ENCODE results near the gene BICDL2. TPM values are rescaled to one million over a fixed set of nuclear protein-coding genes. Genes with fewer than 3 reads are reported as not detected.

The BICDL2 gene
- polyA plus RNA-seq, 1 of the 3 experiments (the other 2 are of a cell fraction) = not detected

GRCh38 chr16:3029491-3030221 is 7.1 kb downstream of the BICDL2 start (continued):
- TF ChIP-seq POLR2AphosphoS5 (IDR thresholded peaks at IDR 0.05; ENCODE audit: low read depth, low read length) (no peak), FOSL2 (IDR thresholded peaks at IDR 0.05; ENCODE audit: borderline replicate concordance, low read depth) (no peak)

DNA sequence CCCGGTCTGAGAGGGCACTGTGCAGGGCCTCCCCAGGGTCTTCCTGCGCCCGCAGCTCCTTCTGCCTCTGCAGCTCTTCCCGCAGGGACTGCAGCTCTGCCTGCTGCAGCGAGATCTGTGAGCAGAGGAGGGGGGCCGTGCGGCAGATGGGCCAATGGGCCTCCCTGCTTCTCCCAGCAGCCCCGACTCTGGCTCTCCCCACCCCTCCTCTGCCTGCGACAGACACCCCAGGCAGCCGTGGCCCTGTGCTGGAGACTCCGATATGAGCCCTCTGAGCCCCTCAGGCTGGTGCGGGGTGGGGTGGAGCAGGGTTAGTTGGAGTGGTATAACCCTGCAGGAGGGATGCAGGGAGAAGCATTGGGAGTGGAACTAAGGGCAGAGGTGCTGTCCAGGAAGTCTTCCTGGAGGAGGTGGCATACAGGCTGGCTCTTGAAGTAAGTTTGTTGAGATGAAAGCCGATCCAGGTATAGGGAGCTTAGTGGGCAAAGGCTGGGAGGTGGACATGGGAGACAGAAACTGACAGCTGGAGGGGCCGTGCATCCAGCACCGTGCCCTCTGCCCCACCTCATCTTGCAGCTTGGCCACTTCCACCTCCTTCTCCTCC is 7.9 kb downstream of the BICDL2 start:
- no peak overlapping the region for H3K4me2 ChIP-seq
- POLR2A ChIA-PET = interaction anchor here (0.9 to 1.0 kb wide), 2 partner anchors 13 to 22 kb away, joined by 4 to 5 read pairs; no protein-coding TSS in a partner anchor
- 52% methylated on average over 11 of the region's 15 CpGs for WGBS (ENCODE audit: low lambda C conversion rate)
- TF ChIP-seq, protein P1, sequence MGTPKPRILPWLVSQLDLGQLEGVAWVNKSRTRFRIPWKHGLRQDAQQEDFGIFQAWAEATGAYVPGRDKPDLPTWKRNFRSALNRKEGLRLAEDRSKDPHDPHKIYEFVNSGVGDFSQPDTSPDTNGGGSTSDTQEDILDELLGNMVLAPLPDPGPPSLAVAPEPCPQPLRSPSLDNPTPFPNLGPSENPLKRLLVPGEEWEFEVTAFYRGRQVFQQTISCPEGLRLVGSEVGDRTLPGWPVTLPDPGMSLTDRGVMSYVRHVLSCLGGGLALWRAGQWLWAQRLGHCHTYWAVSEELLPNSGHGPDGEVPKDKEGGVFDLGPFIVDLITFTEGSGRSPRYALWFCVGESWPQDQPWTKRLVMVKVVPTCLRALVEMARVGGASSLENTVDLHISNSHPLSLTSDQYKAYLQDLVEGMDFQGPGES (IDR thresholded peaks at IDR 0.05; ENCODE audit: low read depth, low read length) = no peak
- no peak for TF ChIP-seq CHD2 (IDR thresholded peaks at IDR 0.05; ENCODE audit: low read length, partially characterized antibody)
- no peak; the same call in 1 of the 2 replicates for TF ChIP-seq POLR2AphosphoS5 (IDR thresholded peaks at IDR 0.05; ENCODE audit: low read depth, low read length)
- TF ChIP-seq RCOR1 (IDR thresholded peaks at IDR 0.05; ENCODE audit: low read length) = no peak
- TF ChIP-seq FOXJ3 (CRISPR knock-in tag; IDR thresholded peaks at IDR 0.05) = no peak
- TF ChIP-seq, protein P2, sequence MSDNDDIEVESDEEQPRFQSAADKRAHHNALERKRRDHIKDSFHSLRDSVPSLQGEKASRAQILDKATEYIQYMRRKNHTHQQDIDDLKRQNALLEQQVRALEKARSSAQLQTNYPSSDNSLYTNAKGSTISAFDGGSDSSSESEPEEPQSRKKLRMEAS (IDR thresholded peaks at IDR 0.05; ENCODE audit: low read depth) = no peak
- TF ChIP-seq REST (IDR thresholded peaks at IDR 0.05; ENCODE audit: low read depth, low read length) = no peak
- TF ChIP-seq CTCF (IDR thresholded peaks at IDR 0.05) = no peak
- TF ChIP-seq TAF1 (IDR thresholded peaks at IDR 0.05; ENCODE audit: borderline replicate concordance, low read depth, low read length) = no peak
- no peak for TF ChIP-seq EP300 (IDR thresholded peaks at IDR 0.05; ENCODE audit: borderline replicate concordance in 1 of 2, low read depth in 1 of 2, low read length in 1 of 2)
- no peak for TF ChIP-seq RXRA (IDR thresholded peaks at IDR 0.05; ENCODE audit: borderline replicate concordance, low read depth)
- no peak for TF ChIP-seq JUND (IDR thresholded peaks at IDR 0.05)
- TF ChIP-seq TCF12 (IDR thresholded peaks at IDR 0.05) = no peak
- TF ChIP-seq NRF1 (IDR thresholded peaks at IDR 0.05; ENCODE audit: low read depth, low read length) = no peak
- TF ChIP-seq MEF2A (IDR thresholded peaks at IDR 0.05; ENCODE audit: borderline replicate concordance, low read depth) = no peak
- TF ChIP-seq, protein P3, sequence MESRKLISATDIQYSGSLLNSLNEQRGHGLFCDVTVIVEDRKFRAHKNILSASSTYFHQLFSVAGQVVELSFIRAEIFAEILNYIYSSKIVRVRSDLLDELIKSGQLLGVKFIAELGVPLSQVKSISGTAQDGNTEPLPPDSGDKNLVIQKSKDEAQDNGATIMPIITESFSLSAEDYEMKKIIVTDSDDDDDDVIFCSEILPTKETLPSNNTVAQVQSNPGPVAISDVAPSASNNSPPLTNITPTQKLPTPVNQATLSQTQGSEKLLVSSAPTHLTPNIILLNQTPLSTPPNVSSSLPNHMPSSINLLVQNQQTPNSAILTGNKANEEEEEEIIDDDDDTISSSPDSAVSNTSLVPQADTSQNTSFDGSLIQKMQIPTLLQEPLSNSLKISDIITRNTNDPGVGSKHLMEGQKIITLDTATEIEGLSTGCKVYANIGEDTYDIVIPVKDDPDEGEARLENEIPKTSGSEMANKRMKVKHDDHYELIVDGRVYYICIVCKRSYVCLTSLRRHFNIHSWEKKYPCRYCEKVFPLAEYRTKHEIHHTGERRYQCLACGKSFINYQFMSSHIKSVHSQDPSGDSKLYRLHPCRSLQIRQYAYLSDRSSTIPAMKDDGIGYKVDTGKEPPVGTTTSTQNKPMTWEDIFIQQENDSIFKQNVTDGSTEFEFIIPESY (IDR thresholded peaks at IDR 0.05; ENCODE audit: borderline replicate concordance, low read depth) = no peak
- TF ChIP-seq GABPA (IDR thresholded peaks at IDR 0.05; ENCODE audit: low read depth) = no peak
- no peak for TF ChIP-seq USF2 (IDR thresholded peaks at IDR 0.05; ENCODE audit: borderline replicate concordance, low read depth, low read length)

More for the DNA sequence above, 7.9 kb downstream of the BICDL2 start:
- H3K27me3 ChIP-seq (ENCODE audit: insufficient read depth) = peaks cover 22% of the 10 kb centered on the region; the same call in 1 of the 2 replicates
- peaks cover 0 to 2% of the 10 kb centered on the region in 2 experiments; a peak in 1 of 4 replicates for H3K4me1 ChIP-seq (ENCODE audit: control insufficient read depth in 1 of 2, insufficient read depth in 2 of 2, low read depth in 1 of 2, low read length in 1 of 2)
- H3K9me2 ChIP-seq = no peaks in the 10 kb centered on the region
- H3K4me3 ChIP-seq (ENCODE audit: low read depth in 2 of 2, low read length in 1 of 2) = no peak overlapping the region; a peak in 1 of 4 replicates
- H3K79me2 ChIP-seq (ENCODE audit: insufficient read depth) = no peaks in the 10 kb centered on the region
- H4K20me1 ChIP-seq (ENCODE audit: insufficient read depth) = peaks cover 12% of the 10 kb centered on the region
- H3K9me3 ChIP-seq = no peaks in the 10 kb centered on the region
- no peak overlapping the region for H2AFZ ChIP-seq (ENCODE audit: low read depth)
- DNase-seq = no peak
- no peak overlapping the region for H3K27ac ChIP-seq (ENCODE audit: low read depth in 2 of 2, low read length in 1 of 2)
- H3F3A ChIP-seq (replicated peaks; ENCODE audit: insufficient read depth) = peaks cover 33% of the 10 kb centered on the region
- no peak overlapping the region for H3K9ac ChIP-seq
- CTCF ChIA-PET = interaction anchor here (0.5 to 9.8 kb wide), 28 partner anchors 9 to 689 kb away, joined by 3 to 141 read pairs (median 6); partner anchors contain the start of genes ABCA3, CLDN6, CLDN9 and HCFC1R1
- peaks cover 5 to 22% of the 10 kb centered on the region in 2 experiments for H3K36me3 ChIP-seq (replicated peaks in 1 of 2; ENCODE audit: control insufficient read depth in 1 of 2, insufficient read depth in 2 of 2, low read length in 1 of 2)

Data from SK-N-SH (cell line).